HepG2 (cell line): ENCODE results near the gene NSUN2. TPM values are rescaled to one million over a fixed set of nuclear protein-coding genes. Genes with fewer than 3 reads are reported as not detected.

Experiments used
- ATAC-seq: fragments of 200-7000 bp; cut with Tn5 transposase; 3 replicates; pipeline ENCODE4 v1.9.1; 2020; ENCODE audit warnings: mild to moderate bottlenecking, moderate library complexity
- BruUV-seq: library from RNA; stranded (reverse); fragments of 400-500 nt; replicated peaks from 2 replicates; lab custom pipeline; 2021; lab: Mats Ljungman, UMichigan
- CTCF ChIA-PET: fragments of 300-600 bp; formaldehyde crosslinking; extraction: SDS; loops from one replicate; lab custom pipeline; 2021; ENCODE audit warnings: low total read pairs, inconsistent platforms, low intra/inter-chr PET ratio; lab: Yijun Ruan, JAX
- POLR2A ChIA-PET: fragments of 350-600 bp; sonication (Branson Sonifier 250); formaldehyde crosslinking; loops from one replicate; lab custom pipeline; 2020; ENCODE audit warnings: antibody characterized with exemption, inconsistent platforms; lab: Yijun Ruan, JAX
- DNase-seq: peaks from one replicate; pipeline ENCODE4 v3.0.0-alpha.2; 2015; ENCODE audit warnings: low spot score
- FAIRE-seq: peaks from 3 replicates; lab custom pipeline; 2011; peaks lifted over from hg19 to GRCh38; lab: Jason Lieb, UNC
- H2AFZ ChIP-seq: one replicate; pipeline ENCODE4 v1.6.1; 2011; ENCODE audit warnings: low read length, inconsistent platforms
- H3K27ac ChIP-seq: fragments of 300-600 bp; 3 replicates; pipeline ENCODE4 v1.8.0; 2011; ENCODE audit warnings: mixed run types, mild to moderate bottlenecking, mixed read lengths, low read length, inconsistent platforms; ENCODE audit not compliant: insufficient read depth; ENCODE audit errors: extremely low read length
- H3K27me3 ChIP-seq, 2 experiments: fragments of 200-600 bp in 1 of 2; 2 replicates in 1 of 2; 3 replicates in 1 of 2; pipeline versions ENCODE4 v1.6.0 to v1.8.0; 2011; ENCODE audit warnings: low read length in 2 of 2, mild to moderate bottlenecking in 2 of 2, moderate library complexity in 2 of 2, inconsistent platforms in 1 of 2; ENCODE audit not compliant: insufficient read depth in 2 of 2, control insufficient read depth in 1 of 2
- H3K36me3 ChIP-seq, 2 experiments: fragments of 200-600 bp in 1 of 2; replicated peaks in 1 of 2; 2 replicates in 1 of 2; 3 replicates in 1 of 2; pipeline versions ENCODE4 v1.5.1 to v1.8.0; 2011; ENCODE audit warnings: low read length in 2 of 2, inconsistent platforms in 1 of 2; ENCODE audit not compliant: insufficient read depth in 2 of 2, control insufficient read depth in 1 of 2
- H3K4me1 ChIP-seq: 2 replicates; pipeline ENCODE4 v1.5.1; 2012; ENCODE audit warnings: low read length, inconsistent platforms; ENCODE audit not compliant: insufficient read depth
- H3K4me2 ChIP-seq: 2 replicates; pipeline ENCODE4 v1.6.0; 2011; ENCODE audit warnings: low read depth, low read length, inconsistent platforms
- H3K4me3 ChIP-seq, 3 experiments: fragments of 200-600 bp in 1 of 3; sonication (generic), shearing (Covaris generic) in 1 of 3; replicated peaks in 1 of 3; 2 replicates each; pipeline ENCODE4 v1.5.1; 2011 to 2016; ENCODE audit warnings: low read length in 3 of 3, inconsistent platforms in 2 of 3, low read depth in 2 of 3, mild to moderate bottlenecking in 2 of 3, control low read depth in 1 of 3, mixed read lengths in 1 of 3; ENCODE audit not compliant: insufficient read depth in 1 of 3
- H3K79me2 ChIP-seq: one replicate; pipeline ENCODE4 v1.6.1; 2011; ENCODE audit warnings: low read length, inconsistent platforms; ENCODE audit not compliant: insufficient read depth
- H3K9ac ChIP-seq: 2 replicates; pipeline ENCODE4 v1.6.0; 2011; ENCODE audit warnings: mild to moderate bottlenecking, low read depth, low read length, inconsistent platforms; ENCODE audit not compliant: insufficient read depth
- H3K9me3 ChIP-seq: 2 replicates; pipeline ENCODE4 v1.5.1; 2012; ENCODE audit warnings: mild to moderate bottlenecking, low read length
- H4K20me1 ChIP-seq: 2 replicates; pipeline ENCODE4 v1.6.0; 2011; ENCODE audit warnings: inconsistent platforms, mild to moderate bottlenecking, low read length, moderate library complexity; ENCODE audit not compliant: insufficient read depth
- ASH2L ChIP-seq: fragments of 300-600, 200-600 bp; sonication (generic); IDR thresholded peaks from 2 replicates; pipeline ENCODE4 v1.7.0; 2017; ENCODE audit warnings: low read depth, mild to moderate bottlenecking, moderate library complexity, mixed read lengths, low read length; ENCODE audit not compliant: insufficient read length
- CCAR2 ChIP-seq: fragments of 200-400 bp; formaldehyde crosslinking; optimal IDR thresholded peaks from 2 replicates; pipeline ENCODE3; 2018; ENCODE audit warnings: low read depth, mild to moderate bottlenecking, low read length, moderate library complexity
- LCORL ChIP-seq, 2 experiments: fragments of 450-650 bp in 1 of 2; sonication (generic) in 1 of 2; formaldehyde crosslinking in 1 of 2; IDR thresholded peaks; 2 replicates each; pipeline versions ENCODE4 v1.5.0 to v1.6.1; 2017 to 2020; ENCODE audit warnings: antibody characterized with exemption in 1 of 2, missing genetic modification reagents in 1 of 2
- MTA1 ChIP-seq: sonication (generic); formaldehyde crosslinking; IDR thresholded peaks from 2 replicates; pipeline ENCODE4 v1.4.0; 2020; ENCODE audit warnings: missing genetic modification reagents, mild to moderate bottlenecking, borderline replicate concordance
- NFE2 ChIP-seq: sonication (generic); formaldehyde crosslinking; IDR thresholded peaks from 2 replicates; pipeline ENCODE4 v1.4.0; 2020; ENCODE audit warnings: missing genetic modification reagents
- REL ChIP-seq: sonication (generic); formaldehyde crosslinking; conservative IDR thresholded peaks from 2 replicates; pipeline ENCODE4 v1.8.0; 2022; ENCODE audit warnings: mild to moderate bottlenecking, missing genetic modification reagents, moderate library complexity
- TIGD3 ChIP-seq: sonication (generic); formaldehyde crosslinking; IDR thresholded peaks from 2 replicates; pipeline ENCODE4 v1.5.1; 2020; ENCODE audit warnings: mild to moderate bottlenecking, missing genetic modification reagents, borderline replicate concordance
- XRCC5 ChIP-seq: fragments of 200-400 bp; formaldehyde crosslinking; optimal IDR thresholded peaks from 2 replicates; pipeline ENCODE3; 2017; ENCODE audit warnings: mild to moderate bottlenecking, low read length
- ZNF136 ChIP-seq: sonication (generic); formaldehyde crosslinking; IDR thresholded peaks from 2 replicates; pipeline ENCODE4 v1.8.1; 2022; ENCODE audit warnings: low read depth, mild to moderate bottlenecking, moderate library complexity, missing genetic modification reagents
- ZNF230 ChIP-seq: sonication (generic); formaldehyde crosslinking; IDR thresholded peaks from 2 replicates; pipeline ENCODE4 v1.4.0; 2020; ENCODE audit warnings: mild to moderate bottlenecking, missing genetic modification reagents
- ZNF234 ChIP-seq: sonication (generic); formaldehyde crosslinking; conservative IDR thresholded peaks from 2 replicates; pipeline ENCODE4 v1.5.1; 2020; ENCODE audit warnings: mild to moderate bottlenecking, missing genetic modification reagents
- ZSCAN31 ChIP-seq: sonication (generic); formaldehyde crosslinking; IDR thresholded peaks from 2 replicates; pipeline ENCODE4 v1.5.0; 2020; ENCODE audit warnings: low read depth, mild to moderate bottlenecking, missing genetic modification reagents
- WGBS: methylation state at CpG from one replicate; pipeline ENCODE4 v1.1.6; 2017; ENCODE audit warnings: low lambda C conversion rate; 5-methylcytosine and 5-hydroxymethylcytosine counted together
- in situ Hi-C: cut with HindIII; loops from 2 replicates; pipeline ENCODE4 v1.10.0; 2017; ENCODE audit warnings: low pct_unique_long_range_greater_than_20kb; ENCODE audit not compliant: extremely low pct_ligation_motif_present
- intact Hi-C: fragments of 100-400 bp; cut with micrococcal nuclease; formaldehyde crosslinking; loops from one replicate; pipeline ENCODE4 v1.10.0; 2022; ENCODE audit not compliant: unreplicated experiment
- polyA plus RNA-seq, 8 experiments: library from polyadenylated mRNA; depleted of rRNA in 3 of 8; stranded (reverse) in 7 of 8; unstranded in 1 of 8; fragments of >200 nt; fragmentation: Illumina TruSeq in 4 of 8; extraction: Trizol in 4 of 8; gene quantifications; 2 replicates each; pipeline versions ENCODE4 v1.2.1 to v1.2.3, GENCODE V29; 2011 to 2016; ENCODE audit warnings: low read depth in 4 of 8, missing spikeins in 1 of 8, mixed read lengths in 1 of 8; ENCODE audit not compliant: insufficient read depth in 1 of 8
- total RNA-seq, 5 experiments: library from RNA; depleted of rRNA; stranded (reverse); fragments of >200 nt; fragmentation: Illumina TruSeq; extraction: Trizol; gene quantifications; 2 replicates each; pipeline ENCODE4 v1.2.3, GENCODE V29; 2016; ENCODE audit warnings: low read depth in 1 of 5
- TF ChIP-seq, protein P1 (sequence below): IDR thresholded peaks from 2 replicates; pipeline ENCODE4 v1.4.0; 2020; ENCODE audit warnings: mild to moderate bottlenecking, missing genetic modification reagents
- TF ChIP-seq, protein P2 (sequence below): sonication (generic); formaldehyde crosslinking; IDR thresholded peaks from 2 replicates; pipeline ENCODE4 v1.4.0; 2020; ENCODE audit warnings: missing genetic modification reagents, borderline replicate concordance

The NSUN2 gene
- total and polyA plus RNA-seq, 2 of the 13 experiments (the other 11 are each of a cell fraction or from before 2014, with no cell fraction given) = 51.7 to 69.1 TPM

- FAIRE-seq = no peak
- 95% methylated on average over 8 of the region's 8 CpGs for WGBS
- in situ Hi-C loops (no loop called here), intact Hi-C loops (no loop called here)
- Histone ChIP-seq H3K36me3 (peaks cover 2 to 32% of the 10 kb centered on the region in 2 experiments; a peak in 3 of 5 replicates), H3K4me2 (no peak overlapping the region), H3K4me3 (no peak overlapping the region), H3K27ac (no peak overlapping the region), H3K4me1 (no peaks in the 10 kb centered on the region), H4K20me1 (no peaks in the 10 kb centered on the region), H3K79me2 (no peaks in the 10 kb centered on the region), H3K9me3 (no peaks in the 10 kb centered on the region), H3K9ac (no peak overlapping the region), H2AFZ (no peak overlapping the region), H3K27me3 (no peaks in the 10 kb centered on the region; a peak in 1 of 5 replicates)
- BruUV-seq = no TSS peak
- no peak for ATAC-seq
- CTCF ChIA-PET = no interaction called here
- POLR2A ChIA-PET = no interaction called here
- no peak for DNase-seq
- TF ChIP-seq NFE2 (CRISPR knock-in tag) = no peak
- TF ChIP-seq MTA1 (CRISPR knock-in tag) = no peak
- TF ChIP-seq ZNF230 (CRISPR knock-in tag) = no peak
- no peak for TF ChIP-seq REL (CRISPR knock-in tag)
- TF ChIP-seq, protein P1, sequence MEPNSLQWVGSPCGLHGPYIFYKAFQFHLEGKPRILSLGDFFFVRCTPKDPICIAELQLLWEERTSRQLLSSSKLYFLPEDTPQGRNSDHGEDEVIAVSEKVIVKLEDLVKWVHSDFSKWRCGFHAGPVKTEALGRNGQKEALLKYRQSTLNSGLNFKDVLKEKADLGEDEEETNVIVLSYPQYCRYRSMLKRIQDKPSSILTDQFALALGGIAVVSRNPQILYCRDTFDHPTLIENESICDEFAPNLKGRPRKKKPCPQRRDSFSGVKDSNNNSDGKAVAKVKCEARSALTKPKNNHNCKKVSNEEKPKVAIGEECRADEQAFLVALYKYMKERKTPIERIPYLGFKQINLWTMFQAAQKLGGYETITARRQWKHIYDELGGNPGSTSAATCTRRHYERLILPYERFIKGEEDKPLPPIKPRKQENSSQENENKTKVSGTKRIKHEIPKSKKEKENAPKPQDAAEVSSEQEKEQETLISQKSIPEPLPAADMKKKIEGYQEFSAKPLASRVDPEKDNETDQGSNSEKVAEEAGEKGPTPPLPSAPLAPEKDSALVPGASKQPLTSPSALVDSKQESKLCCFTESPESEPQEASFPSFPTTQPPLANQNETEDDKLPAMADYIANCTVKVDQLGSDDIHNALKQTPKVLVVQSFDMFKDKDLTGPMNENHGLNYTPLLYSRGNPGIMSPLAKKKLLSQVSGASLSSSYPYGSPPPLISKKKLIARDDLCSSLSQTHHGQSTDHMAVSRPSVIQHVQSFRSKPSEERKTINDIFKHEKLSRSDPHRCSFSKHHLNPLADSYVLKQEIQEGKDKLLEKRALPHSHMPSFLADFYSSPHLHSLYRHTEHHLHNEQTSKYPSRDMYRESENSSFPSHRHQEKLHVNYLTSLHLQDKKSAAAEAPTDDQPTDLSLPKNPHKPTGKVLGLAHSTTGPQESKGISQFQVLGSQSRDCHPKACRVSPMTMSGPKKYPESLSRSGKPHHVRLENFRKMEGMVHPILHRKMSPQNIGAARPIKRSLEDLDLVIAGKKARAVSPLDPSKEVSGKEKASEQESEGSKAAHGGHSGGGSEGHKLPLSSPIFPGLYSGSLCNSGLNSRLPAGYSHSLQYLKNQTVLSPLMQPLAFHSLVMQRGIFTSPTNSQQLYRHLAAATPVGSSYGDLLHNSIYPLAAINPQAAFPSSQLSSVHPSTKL (CRISPR knock-in tag) = no peak
- TF ChIP-seq ASH2L = no peak
- TF ChIP-seq ZSCAN31 (CRISPR knock-in tag) = no peak
- TF ChIP-seq LCORL (IDR thresholded peaks at IDR 0.05) = no peak
- TF ChIP-seq LCORL (CRISPR knock-in tag; IDR thresholded peaks at IDR 0.05) = no peak
- no peak for TF ChIP-seq ZNF136 (CRISPR knock-in tag)
- no peak for TF ChIP-seq CCAR2
- TF ChIP-seq, protein P2, sequence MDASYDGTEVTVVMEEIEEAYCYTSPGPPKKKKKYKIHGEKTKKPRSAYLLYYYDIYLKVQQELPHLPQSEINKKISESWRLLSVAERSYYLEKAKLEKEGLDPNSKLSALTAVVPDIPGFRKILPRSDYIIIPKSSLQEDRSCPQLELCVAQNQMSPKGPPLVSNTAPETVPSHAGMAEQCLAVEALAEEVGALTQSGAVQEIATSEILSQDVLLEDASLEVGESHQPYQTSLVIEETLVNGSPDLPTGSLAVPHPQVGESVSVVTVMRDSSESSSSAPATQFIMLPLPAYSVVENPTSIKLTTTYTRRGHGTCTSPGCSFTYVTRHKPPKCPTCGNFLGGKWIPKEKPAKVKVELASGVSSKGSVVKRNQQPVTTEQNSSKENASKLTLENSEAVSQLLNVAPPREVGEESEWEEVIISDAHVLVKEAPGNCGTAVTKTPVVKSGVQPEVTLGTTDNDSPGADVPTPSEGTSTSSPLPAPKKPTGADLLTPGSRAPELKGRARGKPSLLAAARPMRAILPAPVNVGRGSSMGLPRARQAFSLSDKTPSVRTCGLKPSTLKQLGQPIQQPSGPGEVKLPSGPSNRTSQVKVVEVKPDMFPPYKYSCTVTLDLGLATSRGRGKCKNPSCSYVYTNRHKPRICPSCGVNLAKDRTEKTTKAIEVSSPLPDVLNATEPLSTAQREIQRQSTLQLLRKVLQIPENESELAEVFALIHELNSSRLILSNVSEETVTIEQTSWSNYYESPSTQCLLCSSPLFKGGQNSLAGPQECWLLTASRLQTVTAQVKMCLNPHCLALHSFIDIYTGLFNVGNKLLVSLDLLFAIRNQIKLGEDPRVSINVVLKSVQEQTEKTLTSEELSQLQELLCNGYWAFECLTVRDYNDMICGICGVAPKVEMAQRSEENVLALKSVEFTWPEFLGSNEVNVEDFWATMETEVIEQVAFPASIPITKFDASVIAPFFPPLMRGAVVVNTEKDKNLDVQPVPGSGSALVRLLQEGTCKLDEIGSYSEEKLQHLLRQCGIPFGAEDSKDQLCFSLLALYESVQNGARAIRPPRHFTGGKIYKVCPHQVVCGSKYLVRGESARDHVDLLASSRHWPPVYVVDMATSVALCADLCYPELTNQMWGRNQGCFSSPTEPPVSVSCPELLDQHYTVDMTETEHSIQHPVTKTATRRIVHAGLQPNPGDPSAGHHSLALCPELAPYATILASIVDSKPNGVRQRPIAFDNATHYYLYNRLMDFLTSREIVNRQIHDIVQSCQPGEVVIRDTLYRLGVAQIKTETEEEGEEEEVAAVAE (CRISPR knock-in tag) = no peak
- no peak for TF ChIP-seq XRCC5
- TF ChIP-seq TIGD3 (CRISPR knock-in tag) = no peak
- no peak for TF ChIP-seq ZNF234 (CRISPR knock-in tag)
Measured at GRCh38 chr5:6655432-6655831, 22.6 kb upstream of the NSUN2 start.
